CD4-positive, alpha-beta T cell treated with Interleukin-17A for 4 hours (primary cell): ENCODE results near the gene OTC.

ENCODE experiments used
- DNase-seq: peaks from one replicate; pipeline ENCODE4 v3.0.0-alpha.2; 2020; ENCODE audit warnings: mixed read lengths

The OTC gene

DNA sequence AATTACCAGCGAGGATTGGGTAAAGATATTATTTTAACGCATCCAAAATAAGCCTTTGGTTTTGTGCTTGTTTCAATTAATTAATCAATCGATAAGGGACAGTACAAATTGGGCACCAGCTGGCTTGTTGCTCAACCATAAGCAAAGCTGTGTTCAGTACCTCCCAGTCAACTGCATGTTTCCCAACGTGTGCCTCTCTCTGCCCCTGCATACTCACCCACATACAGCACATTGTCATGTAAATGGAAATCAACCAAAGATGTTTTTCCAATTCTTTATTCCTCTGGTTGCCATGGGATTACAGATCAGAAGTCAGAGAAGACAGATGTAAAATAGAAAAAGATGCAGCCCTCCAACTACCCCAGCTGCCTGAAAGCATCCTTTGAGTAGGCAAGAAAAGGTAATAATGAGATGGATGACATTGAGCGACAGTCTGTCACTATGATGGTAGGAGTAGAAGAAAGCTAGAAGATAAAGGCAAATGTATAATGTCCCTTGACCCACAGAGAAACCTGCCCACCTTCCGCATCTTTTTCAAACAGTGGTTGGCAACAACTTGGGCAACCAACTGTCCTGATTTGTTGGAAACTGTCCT is 116.3 kb downstream of the OTC start:
- no peak for DNase-seq
